Measurements from ENCODE around the gene NSMCE4A.
"Not testable (repeated sequence)": the region's sequence is repeated elsewhere in the genome, so short reads cannot be mapped to it uniquely, and the experiment has no call there.

NSMCE4A gene

DNA sequence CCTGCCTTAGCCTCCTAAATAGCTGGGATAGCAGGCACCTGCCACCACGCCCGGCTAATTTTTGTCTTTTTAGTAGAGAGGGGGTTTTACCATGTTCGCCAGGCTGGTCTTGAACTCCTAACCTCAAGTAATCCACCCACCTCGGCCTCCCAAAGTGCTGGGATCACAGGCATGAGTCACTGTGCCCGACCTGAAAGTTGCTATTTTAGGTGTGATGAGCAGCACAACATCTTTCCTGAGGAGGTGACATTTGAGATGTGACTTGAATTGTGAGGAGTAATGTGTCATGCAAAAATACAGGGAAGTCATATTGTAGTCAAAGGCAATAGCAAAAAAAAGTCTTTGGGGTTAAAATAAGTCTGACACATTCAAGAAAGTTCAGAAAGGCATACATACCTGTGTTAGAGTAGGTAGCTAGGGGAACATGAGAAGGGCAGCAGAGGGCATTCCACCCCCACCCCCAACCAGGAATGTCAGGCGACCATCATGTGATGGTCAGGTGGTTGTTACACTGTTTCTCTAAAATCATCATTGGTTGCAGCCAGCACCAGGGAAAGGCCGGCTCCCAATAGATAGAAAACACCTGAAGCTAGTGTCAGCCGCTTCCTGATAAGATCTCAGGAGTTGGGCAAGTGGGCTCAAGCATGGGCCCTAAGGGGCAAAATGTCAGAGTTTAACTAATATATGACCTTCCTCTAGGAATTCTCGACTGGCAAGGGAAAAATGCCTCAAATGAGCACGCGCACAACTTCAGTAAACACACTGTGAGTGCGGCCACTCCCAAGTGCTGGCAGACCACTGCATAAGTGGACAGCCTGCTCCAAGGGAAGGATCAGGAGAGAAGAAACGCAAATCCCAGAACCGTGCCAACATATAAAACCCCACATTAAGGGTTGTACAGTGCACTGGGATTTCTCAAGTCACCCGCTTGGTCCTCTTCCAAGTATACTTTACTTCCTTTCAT is 13.6 kb upstream of the NSMCE4A start, which contains the start of gene TACC2:
Gene TACC2, plus strand, starts transcription at position 803 of the 964 bp plus-strand sequence. CDS start 32,819 bp downstream, outside the sequence.
- DNase-seq (ENCODE audit: low read depth, low spot score): no peak

DNA sequence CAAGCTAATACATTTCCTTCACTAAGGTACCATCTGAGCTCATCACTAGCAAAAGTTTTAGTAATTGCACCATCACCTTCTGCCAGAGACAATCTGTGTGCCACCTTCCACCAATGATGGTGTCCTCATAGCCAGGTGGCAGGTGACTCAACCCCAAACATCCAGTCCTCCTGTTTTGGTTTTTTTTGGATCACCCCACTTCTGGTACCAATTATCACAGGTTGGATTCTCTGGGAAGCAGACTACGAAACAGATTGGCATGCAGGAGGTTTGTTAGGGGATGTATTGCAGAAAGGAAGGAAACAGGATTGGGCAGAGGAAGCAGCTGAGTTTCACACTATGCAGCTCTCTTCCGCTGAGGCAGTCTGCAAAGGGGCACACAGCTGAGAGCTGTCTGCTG is 9.4 kb upstream of the NSMCE4A start:
- DNase-seq (ENCODE audit: low read depth, low spot score): no peak

DNA sequence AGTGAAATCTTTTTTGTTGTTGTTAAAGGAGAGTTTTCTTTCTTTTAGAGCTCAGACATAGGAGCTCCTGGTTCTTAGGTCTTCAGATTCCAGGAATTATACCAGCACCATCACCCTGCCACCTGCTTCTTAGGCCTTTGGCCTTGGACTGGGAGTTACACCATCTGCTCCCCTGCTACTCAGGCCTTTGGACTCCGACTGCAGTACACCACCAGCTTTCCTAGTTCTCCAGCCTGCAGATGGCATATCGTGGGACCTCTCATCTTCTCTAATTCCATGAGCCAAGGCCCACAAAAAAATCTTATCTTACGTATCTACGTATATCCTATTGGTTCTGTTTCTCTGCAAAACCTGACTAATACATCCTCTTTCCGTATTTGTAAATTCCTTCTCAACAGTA is 8.8 kb upstream of the NSMCE4A start:
- no peak for DNase-seq (ENCODE audit: low read depth, low spot score)

DNA sequence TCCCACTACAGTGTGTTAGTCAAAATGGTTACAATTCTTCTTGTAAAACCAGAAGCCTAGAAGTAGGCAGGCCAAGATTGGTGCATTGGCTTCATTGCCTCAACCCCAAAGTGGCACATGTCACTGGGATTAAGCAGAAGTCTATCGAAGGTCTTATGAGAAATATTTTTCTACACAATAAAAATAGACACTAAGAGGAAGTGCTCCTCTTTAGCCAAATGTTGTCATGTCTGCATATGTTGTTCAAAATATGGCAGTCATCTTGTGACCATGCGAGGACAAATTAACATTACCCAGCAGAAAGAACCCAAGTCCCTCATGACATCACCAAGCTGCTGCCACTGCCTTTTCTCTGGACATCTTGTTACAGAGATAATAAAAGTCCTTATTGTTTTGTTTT is 6.3 kb upstream of the NSMCE4A start:
- no peak for DNase-seq (ENCODE audit: low read depth, low spot score)

DNA sequence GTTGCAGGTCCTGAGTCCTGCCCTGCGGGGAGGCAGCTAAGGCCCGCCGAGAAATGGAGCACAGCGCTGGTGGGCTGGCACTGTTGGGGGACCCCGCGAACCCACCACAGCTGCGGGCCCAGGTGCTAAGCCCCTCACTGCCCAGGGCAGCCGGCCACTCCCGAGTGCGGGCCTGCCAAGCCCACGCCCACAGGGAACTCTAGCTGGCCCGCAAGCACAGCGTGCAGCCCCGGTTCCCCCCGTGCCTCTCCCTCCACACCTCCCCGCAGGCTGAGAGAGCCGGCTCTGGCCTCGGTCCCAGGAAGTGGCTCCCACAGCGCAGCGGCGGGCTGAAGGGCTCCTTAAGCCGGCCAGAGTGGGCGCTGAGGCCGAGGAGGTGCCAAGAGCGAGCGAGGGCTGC is 3.5 kb upstream of the NSMCE4A start:
- DNase-seq (ENCODE audit: low read depth, low spot score): no peak

DNA sequence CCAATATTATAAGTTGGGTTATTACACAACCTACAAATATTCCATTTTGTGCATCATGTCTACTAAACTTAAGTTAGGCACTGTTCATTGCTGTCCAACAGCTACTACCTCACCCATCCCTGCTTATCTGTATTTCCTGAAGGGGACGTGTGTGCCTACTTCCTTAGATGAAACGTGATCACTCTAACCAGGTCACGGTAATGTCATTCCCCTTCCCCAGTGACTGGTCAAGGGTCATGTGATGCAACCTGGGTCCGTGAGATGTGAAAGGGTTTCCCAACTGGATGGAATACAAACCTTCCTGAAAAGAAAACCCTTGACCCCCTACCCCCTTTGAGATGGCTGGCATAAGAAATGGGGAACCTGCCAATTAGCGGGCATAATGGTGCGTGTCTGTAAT is 1.6 kb upstream of the NSMCE4A start:
- no peak for DNase-seq (ENCODE audit: low read depth, low spot score)

DNA sequence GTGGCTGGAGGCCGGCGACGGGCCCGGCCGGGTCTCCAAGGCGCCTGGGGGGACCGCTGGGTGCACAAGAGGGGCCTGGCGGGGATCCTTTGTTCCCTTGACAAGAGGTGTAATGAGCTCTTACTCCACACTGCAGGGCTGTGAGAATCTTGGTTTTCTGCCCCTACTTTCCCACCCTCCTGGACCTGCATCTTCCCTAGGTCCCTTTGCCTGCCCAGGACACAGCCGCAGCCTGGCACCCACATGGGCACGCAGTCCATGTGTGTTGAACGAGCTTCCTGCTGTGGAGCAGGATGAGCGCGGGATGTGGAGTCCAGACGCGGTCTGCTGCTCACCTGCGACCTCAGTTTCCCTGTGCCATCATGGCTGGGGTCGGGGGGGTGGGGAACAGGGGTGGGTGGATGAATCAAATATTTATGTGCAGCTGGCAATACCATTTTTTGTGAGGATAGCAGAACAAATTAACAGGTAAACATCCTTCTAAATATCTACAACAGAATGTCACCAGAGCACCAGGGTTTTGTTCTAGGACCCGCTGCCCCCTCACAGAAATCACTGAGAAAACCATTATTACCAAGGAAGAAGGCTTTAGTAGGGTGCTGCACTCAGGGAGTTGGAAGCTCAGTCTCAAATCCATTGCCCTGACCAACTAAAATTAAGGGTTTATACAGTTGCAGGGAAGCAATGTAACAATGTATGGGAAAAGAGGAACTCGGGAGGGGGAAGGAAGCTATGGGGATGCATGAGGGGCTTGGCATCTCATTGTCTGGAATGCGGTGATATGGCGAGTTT is 474 bp upstream of the NSMCE4A start:
- no peak for DNase-seq (ENCODE audit: low read depth, low spot score)

DNA sequence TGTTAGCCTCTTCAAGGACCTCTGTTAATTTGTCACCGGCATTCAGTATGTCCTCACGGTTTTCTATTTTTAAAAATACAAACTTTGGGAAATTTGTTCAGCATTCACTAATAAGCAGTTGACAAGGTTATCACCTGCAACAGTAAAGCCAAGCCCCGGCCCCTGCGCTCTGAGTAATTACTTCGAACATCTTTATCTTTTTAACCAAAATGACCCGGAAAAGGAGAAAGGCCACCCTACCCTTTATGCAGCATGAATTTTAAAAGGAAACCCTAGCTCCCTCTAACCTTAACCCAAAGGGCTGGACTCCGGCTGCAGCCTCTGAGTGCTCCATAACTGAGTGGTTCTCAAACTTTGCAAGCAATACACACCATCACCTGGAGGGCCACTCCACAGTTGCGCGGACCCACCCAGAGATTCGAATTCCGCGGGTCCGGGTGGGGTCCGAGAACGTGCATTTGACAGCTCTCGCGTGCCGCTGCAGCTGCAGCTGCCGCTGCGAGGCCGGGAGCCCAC is 940 bp downstream of the NSMCE4A start:
- DNase-seq (ENCODE audit: low read depth, low spot score): no peak

DNA sequence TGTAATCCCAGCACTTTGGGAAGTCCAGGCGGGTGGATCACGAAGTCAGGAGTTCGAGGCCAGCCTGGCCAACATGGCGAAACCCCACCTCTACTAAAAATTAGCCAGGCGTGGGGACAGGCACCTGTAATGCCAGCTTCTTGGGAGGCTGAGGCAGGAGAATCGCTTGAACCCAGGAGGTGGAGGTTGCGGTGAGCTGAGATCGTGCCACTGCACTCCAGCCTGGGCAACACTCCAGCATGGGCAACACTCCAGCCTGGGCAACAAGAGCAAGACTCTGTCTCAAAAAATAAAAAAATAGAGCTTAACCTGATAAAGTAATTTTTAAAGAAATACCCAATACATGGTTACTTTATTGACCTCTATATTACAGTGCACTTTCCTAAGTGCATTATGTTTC is 5.9 kb downstream of the NSMCE4A start:
- not testable (repeated sequence) for DNase-seq (ENCODE audit: low read depth, low spot score)

DNA sequence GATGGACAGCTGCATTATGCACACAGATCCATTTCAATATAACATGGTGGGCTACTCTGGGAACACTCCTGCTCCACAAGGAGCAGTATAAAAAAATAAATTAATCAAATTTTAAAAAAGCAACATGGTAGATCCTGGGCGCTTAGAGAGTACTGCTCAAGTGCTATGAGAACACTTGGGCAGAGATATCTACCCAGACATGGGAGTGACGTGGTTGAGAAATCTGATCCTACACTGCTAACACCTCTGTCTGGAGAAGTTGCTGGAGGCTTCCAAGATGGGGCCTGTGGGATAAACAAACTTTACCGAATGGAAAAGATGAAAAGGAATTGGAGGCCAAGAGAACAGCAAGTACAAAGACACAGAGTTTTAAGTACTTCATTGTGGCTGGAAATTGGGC is 9.0 kb downstream of the NSMCE4A start:
- DNase-seq (ENCODE audit: low read depth, low spot score): no peak

DNA sequence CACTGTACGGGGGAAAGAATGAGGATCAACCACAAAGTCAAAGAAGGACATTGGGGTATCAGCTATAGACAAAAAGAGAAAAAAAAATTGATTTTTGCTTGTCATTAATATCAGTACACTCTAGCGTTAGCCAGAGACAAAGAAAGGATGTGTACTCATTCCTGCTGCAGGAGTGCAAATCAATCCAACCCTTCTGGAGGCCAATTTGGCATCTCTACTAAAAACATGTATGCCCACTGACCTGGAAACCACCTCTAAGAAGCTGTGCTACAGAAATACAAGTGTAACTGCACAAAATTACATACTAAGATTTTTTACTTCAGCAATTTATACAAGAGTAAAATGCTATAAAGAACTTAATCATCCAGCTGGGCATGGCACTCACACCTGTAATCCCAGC is 13.6 kb downstream of the NSMCE4A start:
- DNase-seq (ENCODE audit: low read depth, low spot score): no peak

DNA sequence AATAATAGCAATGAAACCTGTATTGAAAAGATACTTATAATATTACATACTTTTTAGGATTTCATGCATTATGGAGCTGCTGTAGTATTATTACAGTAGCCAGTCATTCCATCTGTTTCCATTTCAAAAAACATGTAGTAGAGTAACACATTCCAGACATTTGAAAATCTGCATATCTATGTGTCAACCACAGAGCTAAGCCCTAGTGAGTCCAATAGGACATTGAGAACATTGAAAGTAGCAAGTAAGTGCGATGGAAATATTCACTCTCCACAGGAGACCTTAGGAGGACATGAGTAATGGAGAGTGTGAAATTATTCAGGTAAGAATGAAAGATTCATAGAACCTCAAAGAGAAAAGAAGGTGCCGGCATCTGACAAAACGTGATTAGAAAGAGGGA is 15.3 kb downstream of the NSMCE4A start:
- no peak for DNase-seq (ENCODE audit: low read depth, low spot score)

DNA sequence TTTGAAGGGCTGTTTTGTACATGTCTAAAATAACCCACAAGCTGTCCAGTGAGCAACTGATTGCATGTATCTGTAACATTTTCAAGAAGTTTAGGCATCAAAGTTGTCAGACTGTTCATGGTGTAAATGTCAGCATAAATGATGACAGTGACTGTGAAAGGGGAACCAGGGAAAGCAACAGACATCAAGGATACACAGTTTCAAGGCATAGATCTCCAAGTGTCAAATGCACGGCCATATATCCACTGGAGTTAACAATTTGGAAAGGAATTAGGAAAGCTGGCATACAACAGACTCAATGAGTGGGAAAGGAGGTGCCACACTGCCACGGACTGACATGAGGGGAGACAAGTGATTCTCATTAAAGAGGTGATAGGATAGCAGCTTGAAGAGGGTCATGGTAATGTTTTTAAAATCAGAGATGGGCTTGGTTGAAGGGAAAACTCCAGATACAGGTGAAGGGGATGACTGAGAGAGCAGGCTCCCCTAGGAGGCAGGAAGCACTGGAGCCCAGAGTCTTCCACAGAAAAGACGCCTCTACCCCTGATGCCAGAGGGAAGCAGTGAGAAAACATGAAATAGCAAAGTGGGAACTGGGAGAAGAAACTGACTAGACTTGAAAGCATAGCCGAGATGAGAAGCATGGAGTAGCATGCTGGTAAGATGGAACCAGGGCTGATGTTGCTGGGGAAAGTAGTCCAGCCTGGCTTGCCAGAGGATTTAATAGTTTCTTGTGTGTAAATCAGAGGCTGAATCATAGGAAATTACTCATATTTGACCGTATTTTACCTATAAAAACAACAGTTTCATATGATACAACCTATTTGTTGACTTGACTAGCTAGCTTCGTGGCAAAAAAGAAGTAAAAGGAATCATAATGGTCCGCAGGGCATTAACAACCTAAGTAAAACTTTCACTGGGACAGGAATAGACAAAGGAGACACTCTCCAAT is 18.6 kb downstream of the NSMCE4A start:
- DNase-seq (ENCODE audit: low read depth, low spot score): no peak

DNA sequence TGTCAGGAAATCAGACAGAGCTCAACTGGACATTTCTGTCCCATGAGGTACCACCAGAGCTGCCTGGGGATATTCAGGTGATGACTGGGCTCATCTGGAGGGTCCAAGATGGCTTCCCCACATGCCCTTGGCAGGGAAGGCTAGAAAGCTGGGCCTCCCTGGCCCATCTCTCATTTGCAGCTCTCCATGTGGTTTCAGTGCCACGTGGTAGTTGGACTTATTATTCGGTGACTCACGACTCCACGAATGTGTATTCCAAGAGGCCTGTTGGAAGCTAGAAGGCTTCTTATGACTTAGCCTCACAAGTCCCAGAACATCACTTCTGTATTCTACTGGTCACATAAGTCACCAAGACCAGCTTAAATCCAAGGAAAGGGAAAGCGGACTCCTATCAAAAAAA is 22.8 kb downstream of the NSMCE4A start:
- no peak for DNase-seq (ENCODE audit: low read depth, low spot score)

DNA sequence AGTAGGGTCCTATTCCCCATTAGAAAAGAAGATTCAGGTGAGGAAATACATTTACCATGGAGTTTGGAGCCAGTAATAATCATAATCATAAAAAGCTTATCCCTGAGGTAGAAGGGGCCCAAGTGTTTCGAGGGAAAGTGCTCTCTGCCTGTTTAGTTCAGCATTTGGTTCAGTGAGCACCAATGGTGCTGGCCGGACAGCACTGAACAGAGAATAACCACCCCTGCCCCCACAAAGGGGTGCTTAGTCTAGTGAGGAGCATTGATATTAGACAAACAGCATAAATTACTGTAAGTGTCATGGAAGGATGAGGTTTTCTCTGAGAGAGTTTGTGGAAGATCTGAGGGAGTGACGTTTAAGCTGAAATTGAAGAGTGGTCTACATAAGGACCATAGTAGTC is 25.6 kb downstream of the NSMCE4A start:
- no peak for DNase-seq (ENCODE audit: low read depth, low spot score)

DNA sequence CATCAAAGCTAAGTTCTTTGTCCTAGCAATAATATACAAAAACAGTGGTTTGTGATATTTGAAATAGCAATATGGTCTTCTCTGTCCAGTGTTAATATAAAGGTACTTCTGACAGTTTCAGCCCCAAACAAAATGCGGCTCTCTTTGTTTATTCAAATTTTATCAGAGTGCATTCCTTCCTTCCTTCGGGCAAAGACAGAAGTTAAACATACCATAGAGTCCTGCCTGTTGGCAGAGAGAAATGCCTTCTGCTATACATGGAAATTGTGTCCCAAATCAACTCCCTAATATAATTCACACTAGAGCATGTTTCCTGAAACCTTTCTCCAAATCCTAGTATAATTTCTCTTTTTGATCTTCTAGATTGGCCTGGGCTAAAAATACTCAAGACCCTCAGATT is 26.0 kb downstream of the NSMCE4A start:
- no peak for DNase-seq (ENCODE audit: low read depth, low spot score)

DNA sequence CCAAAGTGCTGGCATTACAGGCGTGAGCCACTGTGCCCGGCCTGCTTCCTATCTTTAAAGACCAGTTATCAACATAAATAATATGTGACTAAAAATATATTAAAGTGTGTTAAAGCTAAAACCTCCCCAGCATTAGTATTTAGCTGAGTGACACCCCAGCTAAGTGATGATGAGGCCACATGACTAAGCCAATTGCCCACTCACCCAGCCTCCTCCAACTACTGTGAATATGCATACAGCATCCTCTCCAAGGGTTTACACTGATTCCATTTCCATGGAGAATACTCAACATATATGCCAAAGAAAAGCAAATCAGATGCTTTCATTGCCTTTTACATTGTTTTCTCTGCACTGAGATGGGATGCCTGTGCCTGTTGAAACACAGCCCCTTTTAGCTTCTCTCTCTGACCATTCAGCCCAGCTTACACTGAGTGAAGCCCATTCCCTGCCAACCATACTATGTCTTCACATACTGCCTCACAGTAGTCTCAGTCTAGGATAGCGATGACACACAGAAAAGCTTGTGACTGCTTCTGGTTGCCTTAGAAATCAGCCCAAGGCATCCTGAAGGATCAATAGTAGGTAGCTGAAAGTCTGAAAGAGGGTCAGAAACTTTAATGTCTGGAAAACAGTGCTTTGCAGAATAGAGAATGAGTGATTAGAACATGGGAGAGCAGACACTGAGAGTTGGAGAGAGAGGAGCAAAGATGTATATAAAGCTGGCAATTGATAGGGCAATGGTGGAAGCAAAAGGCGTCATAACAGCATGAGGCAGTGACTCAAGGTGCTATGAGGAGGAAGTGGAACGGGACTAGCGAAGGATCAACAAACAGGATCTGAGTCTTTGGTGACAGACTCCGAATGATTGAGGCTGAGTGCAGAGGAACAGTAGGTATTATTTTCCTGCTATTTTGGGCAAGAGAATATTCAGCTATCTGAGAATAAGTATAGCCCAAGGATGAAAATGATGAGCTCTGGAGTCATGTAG is 27.4 kb downstream of the NSMCE4A start:
- no peak for DNase-seq (ENCODE audit: low read depth, low spot score)

DNA sequence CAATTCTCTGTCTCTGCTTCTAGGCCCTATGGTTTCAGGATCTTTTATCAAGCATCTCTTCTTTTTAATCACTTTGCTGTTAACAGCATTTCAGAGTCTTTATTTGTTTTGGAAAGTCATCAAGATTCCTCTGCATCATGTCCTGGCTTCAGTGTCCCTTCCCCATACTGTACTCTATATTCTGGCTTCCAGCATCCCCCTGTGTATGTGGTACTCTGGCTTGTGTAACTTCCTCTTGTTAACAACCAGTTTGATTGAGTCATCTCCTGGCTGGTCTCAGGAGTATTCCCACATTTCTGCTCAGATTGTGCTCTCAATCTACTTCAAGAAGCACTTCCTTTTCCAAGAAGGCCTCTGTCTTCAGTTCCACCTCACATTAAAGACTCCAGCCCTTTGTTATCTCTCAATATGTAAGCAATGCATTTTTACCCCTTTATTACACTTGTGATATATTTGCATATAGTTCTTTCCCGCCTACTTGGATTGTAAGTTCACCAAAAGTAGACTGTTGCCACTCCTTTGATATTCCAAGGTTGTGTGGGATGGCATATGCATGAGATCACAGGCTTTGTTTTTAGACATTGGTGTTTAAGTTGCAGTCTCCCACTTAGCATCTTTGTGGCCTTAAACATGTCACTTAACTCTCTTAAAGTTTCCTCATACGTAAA is 32.1 kb downstream of the NSMCE4A start:
- no peak for DNase-seq (ENCODE audit: low read depth, low spot score)

DNA sequence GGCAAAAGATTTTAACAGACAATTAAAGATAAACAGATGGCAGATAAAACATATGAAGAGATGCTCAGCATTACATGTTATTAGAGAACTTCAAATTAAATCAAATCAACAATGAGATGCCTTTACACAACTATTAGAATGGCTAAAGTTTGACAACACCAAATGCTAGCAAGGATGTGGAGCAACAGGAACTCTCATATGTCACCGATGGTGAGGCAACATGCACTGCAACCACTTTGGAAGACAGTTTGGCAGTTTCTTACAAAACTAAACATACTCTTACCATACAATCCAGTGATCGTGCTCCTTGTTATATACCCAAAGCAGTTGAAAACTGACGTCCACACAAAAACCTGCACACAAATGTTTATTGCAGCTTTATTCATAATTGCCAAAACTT is 33.5 kb downstream of the NSMCE4A start:
- no peak for DNase-seq (ENCODE audit: low read depth, low spot score)

DNA sequence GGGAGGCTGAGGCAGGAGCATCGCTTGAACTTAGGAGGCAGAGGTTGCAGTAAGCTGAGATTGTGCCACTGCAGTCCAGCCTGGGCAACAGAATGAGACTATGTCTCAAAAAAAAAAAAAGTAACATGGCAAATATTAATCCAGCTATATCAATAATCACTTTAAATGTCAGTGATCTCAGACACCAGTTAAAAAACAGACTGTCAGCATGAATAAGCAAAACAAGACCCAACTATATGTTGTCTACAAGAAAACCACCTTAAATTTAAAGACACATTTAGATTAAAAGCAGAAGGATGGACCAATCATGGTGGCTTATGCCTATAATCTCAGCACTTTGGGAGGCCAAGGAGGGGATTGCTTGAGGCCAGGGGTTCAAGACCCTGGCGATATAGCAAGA is 38.7 kb downstream of the NSMCE4A start:
- DNase-seq (ENCODE audit: low read depth, low spot score): no peak

Data from activated CD4-positive, CD25-positive, alpha-beta regulatory T cell treated with anti-CD3 and anti-CD28 coated beads, Interleukin-2, amount 50 U/mL, for 16 hours (primary cell).